Measurements from ENCODE around the gene SLC31A2.

Gene SLC31A2

GRCh38 chr9:113205861-113206260 lies 55.1 kb downstream of the SLC31A2 start:
- no peak for TF ChIP-seq CTCF (IDR thresholded peaks at IDR 0.05; ENCODE audit: low read depth, low read length)
- no peak overlapping the region for H3K4me3 ChIP-seq (ENCODE audit: low read depth, low read length)
- DNase-seq (ENCODE audit: low read depth, low spot score) = no peak
- in situ Hi-C loops (cut with HindIII; ENCODE audit: low sequenced_read_pairs) = no loop called here

- H3K4me3 ChIP-seq (ENCODE audit: low read depth, low read length) = no peak overlapping the region
- in situ Hi-C loops (cut with HindIII; ENCODE audit: low sequenced_read_pairs) = no loop called here
- DNase-seq (ENCODE audit: low read depth, low spot score) = no peak
- TF ChIP-seq CTCF (IDR thresholded peaks at IDR 0.05; ENCODE audit: low read depth, low read length) = no peak
Measured at GRCh38 chr9:113210815-113211214, 60.0 kb downstream of the SLC31A2 start.

Data from astrocyte of the spinal cord (primary cell).